HUDEP-2 (cell line): Measurements from ENCODE around the gene IGF2BP3.
A peak's percentile ranks its signal among the peaks of the same experiment; 100 is the strongest.
"Not testable (repeated sequence)": the region's sequence is repeated elsewhere in the genome, so short reads cannot be mapped to it uniquely, and the experiment has no call there.

ENCODE experiments used
- DNase-seq, 76 experiments: peaks; one replicate each; lab custom pipeline; 2025; ENCODE audit not compliant: unreplicated experiment in 76 of 76; lab: John Stamatoyannopoulos, UW

The IGF2BP3 gene

GRCh38 chr7:23312141-23312540 lies 158.2 kb downstream of the IGF2BP3 start:
- not testable (repeated sequence) for DNase-seq

DNA sequence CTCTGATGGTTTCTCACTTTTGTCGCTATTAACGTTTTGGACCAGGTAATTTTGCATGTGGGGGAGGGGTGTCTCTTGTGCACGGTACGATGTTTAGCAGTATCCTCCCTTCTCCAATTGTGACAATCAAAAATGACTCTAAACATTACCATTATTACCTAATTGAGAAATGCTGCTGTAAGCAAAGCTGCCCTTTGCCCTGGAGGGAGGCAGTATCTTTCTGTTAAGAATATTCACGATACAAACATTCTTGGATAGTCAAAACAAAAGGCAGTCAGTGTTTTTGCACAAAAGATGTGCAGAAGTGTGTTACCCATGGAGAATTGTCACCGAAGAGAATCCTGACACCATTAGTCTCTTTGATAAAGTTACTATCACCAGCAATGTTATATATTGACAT lies 161.5 kb downstream of the IGF2BP3 start:
- no peak for DNase-seq

DNA sequence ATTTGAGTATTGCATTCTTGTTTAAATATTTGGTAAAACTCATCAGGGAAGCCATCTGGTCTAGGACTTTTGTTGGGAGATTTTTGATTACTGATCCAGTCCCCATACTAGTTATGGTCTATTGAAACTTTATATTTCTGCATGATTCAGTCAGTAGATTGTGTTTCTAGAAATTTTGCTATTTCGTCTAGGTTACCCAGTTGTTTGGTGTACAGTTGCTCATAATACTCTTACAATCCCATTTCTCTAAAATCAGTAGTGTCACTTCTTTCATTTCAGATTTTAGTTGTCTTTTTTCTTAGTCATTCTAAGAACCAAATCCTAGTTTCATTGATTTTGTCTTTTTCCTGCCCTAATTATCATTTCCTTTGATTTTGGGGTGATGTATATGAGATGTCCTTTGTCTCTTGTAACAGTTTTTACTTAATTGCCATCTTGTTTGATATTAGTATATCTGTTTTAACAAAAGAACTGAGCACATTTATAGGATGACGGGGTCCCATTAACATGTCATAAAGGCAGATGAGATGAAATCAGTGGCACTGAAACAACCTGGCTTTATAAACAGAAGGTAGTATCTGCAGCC lies 163.3 kb downstream of the IGF2BP3 start:
- DNase-seq, result no peak

GRCh38 chr7:23299770-23300300 lies 170.5 kb downstream of the IGF2BP3 start:
- peak in 4 of 76 experiments; percentile 9 to 36 (median 24) for DNase-seq

GRCh38 chr7:23298885-23299769 lies 171.2 kb downstream of the IGF2BP3 start, which contains the start of gene MALSU1:
MALSU1 (plus strand) TSS chr7:23299339; CDS start chr7:23299353, 14 bp downstream.
- DNase-seq, result peak; percentile 54 to 99 (median 93)

- peak in 1 of 76 experiments; percentile 14 for DNase-seq
Observed at GRCh38 chr7:23298141-23298881, 172.0 kb downstream of the IGF2BP3 start.

- DNase-seq, result no peak
Observed at GRCh38 chr7:23295401-23295697, 174.9 kb downstream of the IGF2BP3 start.

- DNase-seq, result no peak
Observed at GRCh38 chr7:23294549-23295400, 175.5 kb downstream of the IGF2BP3 start.

- DNase-seq, result no peak
Observed at GRCh38 chr7:23293500-23294073, 176.7 kb downstream of the IGF2BP3 start.

DNA sequence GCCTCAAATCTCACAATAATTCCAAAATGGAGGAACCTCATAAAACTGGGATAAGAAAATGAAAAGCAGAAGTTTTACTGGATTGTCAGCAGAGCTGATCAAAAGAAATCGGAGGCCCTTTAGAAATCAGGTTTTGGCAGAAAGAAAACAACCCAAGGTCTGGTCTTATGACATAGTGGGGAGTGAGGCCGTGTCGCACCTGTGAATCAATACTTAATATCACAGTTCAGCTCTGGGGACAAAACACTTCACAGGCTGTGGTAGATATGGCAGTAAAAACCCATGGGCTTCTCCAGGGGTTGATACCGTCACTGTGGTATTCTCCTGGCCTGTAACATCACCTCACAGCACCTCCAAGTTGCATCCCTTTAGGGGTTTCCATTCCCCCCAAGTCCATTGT lies 177.7 kb downstream of the IGF2BP3 start:
- no peak for DNase-seq

GRCh38 chr7:23291957-23292560 lies 178.2 kb downstream of the IGF2BP3 start:
- no peak for DNase-seq

DNA sequence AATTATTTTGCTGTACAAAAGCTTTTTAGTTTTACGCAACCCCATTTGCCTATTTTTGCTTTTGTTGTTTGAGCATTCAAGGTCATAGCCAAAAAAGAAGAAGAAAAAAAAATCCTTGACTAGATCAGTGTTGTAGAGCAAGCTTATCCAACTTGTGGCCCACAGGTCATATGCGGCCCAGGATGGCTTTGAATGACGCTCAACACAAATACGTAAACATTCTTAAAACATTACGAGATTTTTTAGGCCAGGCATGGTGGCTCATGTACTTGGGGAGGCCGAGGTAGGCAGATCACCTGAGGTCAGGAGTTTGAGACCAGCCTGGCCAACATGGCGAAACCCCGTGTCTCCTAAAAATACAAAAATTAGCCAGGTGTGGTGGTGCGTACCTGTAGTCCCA lies 179.3 kb downstream of the IGF2BP3 start:
- no peak for DNase-seq

DNA sequence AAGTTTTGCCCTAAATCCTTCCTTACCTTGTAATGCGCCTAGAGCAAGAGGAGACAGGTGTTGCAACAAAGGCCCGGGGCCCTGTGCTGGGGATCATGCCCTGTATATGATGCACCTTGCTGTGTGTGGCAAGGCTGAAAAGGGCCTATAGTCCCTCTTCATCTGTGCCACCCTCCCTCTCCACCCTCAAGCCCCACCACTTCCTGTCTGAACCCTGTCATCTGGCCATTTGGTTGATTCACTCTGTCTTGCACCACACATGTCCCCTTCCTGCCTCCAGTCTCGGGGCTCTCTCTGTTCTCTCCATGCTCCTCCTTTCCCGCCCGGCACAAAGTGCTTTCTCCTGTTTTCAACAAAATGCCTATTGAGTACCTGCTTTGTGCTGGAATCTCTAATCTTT lies 182.7 kb downstream of the IGF2BP3 start:
- no peak for DNase-seq

- DNase-seq, result no peak
Observed at GRCh38 chr7:23285657-23286646, 184.3 kb downstream of the IGF2BP3 start.

DNA sequence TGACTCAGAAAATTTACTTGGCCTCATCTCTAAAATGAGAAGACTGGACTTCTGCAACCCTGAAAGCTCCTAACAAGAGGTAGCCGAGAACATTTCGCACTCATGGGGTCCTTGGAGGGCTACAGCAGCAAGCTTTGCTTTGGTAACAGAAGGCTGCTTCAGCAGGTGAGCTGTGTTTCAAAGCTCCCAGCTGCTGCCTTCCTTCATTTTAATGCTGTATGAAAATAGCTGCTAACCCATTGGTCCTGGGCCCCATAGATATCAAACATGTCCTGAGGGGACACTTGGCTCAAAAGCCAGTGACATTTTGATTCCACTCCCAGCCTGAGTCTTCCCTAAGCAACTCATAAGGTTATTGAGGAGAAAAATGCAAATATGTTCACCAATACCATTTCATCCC lies 185.4 kb downstream of the IGF2BP3 start:
- DNase-seq, result no peak

DNA sequence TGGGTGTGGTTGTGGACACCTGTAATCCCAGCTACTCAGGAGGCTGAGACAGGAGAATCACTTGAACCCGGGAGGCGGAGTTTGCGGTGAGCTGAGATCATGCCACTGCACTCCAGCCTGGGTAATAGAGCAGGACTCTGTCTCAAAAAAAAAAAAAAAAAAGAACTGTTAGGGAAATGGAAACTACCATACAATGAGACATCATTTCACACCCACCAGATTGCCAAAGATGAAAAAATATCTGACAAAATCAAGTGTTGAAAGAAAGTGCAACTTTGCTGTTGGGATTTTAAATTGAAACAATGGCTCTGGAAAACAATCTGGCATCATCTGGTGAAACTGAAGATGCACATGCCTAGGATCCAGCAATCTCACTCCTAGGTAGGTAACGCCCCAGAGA lies 187.2 kb downstream of the IGF2BP3 start:
- DNase-seq, result no peak

DNA sequence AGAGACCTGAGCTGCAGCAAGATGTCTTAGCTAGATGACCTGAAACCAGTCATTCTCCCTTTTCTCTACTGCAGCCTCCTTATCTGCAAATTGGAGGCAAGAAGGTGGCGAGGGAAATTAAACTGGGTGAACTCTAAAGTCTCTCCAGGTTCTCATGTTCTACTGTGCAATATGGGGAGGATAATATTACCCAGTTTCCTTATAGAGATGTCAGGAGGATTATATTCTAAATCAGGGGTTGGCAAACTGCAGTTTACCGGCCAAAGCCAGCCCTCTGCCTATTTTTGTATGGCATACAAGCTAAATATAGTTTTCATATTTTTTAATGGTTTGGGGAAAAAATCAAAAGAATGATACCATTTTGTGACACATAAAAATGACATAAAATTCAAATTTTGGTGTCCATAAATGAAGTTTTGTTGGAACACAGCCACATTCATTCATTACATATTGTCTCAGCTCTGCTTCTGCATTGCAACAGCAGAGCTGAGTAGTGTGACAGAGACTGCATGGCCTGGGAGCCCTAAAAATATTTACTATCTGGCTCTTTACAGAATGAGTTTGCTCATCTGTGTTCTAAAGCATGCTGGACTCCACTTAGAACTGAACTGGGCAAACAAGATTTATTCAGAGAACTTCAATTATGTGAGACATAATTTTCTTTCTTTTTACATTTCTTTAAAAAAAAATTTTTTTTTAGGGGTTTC lies 190.3 kb downstream of the IGF2BP3 start:
- DNase-seq, result no peak
